HEK293 (cell line): Measurements from ENCODE around the gene HGS.

Experiments
- CTCF ChIA-PET: fragments of 350-600 bp; formaldehyde crosslinking; extraction: SDS; loops from one replicate; lab custom pipeline; 2021; ENCODE audit warnings: antibody characterized with exemption; lab: Yijun Ruan, JAX
- POLR2A ChIA-PET: fragments of 300-600 bp; formaldehyde crosslinking; extraction: SDS; loops from one replicate; lab custom pipeline; 2020; ENCODE audit warnings: antibody characterized with exemption, inconsistent platforms; lab: Yijun Ruan, JAX
- H3K27ac ChIP-seq: fragments of 200-500 bp; sonication (Bioruptor generic); 2 replicates; pipeline ENCODE4 v1.5.1; 2014; ENCODE audit warnings: low read depth, low read length, control low read depth, inconsistent platforms; ENCODE audit errors: extremely low read depth
- H3K36me3 ChIP-seq, 2 experiments: fragments of 200-500 bp in 1 of 2; sonication (Bioruptor generic) in 1 of 2; 1 replicate in 1 of 2; 2 replicates in 1 of 2; pipeline ENCODE4 v1.5.1; 2014 to 2017; ENCODE audit warnings: inconsistent platforms in 2 of 2, low read length in 2 of 2; ENCODE audit not compliant: control insufficient read depth in 2 of 2, insufficient read depth in 1 of 2
- H3K4me1 ChIP-seq: fragments of 200-500 bp; sonication (Bioruptor generic); 2 replicates; pipeline ENCODE4 v1.5.1; 2014; ENCODE audit warnings: mild to moderate bottlenecking, low read length, inconsistent platforms; ENCODE audit not compliant: control insufficient read depth, insufficient read depth
- H3K4me3 ChIP-seq: 2 replicates; pipeline ENCODE4 v1.5.1; 2011; ENCODE audit warnings: low read depth, mild to moderate bottlenecking, control low read depth, low read length, moderate library complexity
- H3K9me3 ChIP-seq: fragments of 200-500 bp; sonication (Bioruptor generic); 2 replicates; pipeline ENCODE4 v1.5.1; 2014; ENCODE audit warnings: low read depth, low read length, inconsistent platforms; ENCODE audit not compliant: control insufficient read depth, insufficient read depth
- KLF10 ChIP-seq: fragments of 450-650 bp; IDR thresholded peaks from 2 replicates; pipeline ENCODE4 v1.5.1; 2018; ENCODE audit warnings: missing biosample characterization, mild to moderate bottlenecking, missing genetic modification characterization
- MZF1 ChIP-seq: fragments of 450-650 bp; formaldehyde crosslinking; IDR thresholded peaks from 2 replicates; pipeline ENCODE4 v1.5.1; 2017; ENCODE audit warnings: missing biosample characterization, missing genetic modification characterization, borderline replicate concordance
- OVOL3 ChIP-seq: fragments of 450-650 bp; formaldehyde crosslinking; IDR thresholded peaks from 2 replicates; pipeline ENCODE4 v1.5.1; 2016; ENCODE audit warnings: missing biosample characterization, missing genetic modification characterization
- SP2 ChIP-seq: fragments of 450-650 bp; formaldehyde crosslinking; IDR thresholded peaks from 2 replicates; pipeline ENCODE4 v1.5.1; 2016; ENCODE audit warnings: missing biosample characterization, missing genetic modification characterization
- SP3 ChIP-seq: fragments of 450-650 bp; formaldehyde crosslinking; IDR thresholded peaks from 2 replicates; pipeline ENCODE4 v1.5.1; 2016; ENCODE audit warnings: missing biosample characterization, missing genetic modification characterization
- SP7 ChIP-seq: fragments of 450-650 bp; formaldehyde crosslinking; IDR thresholded peaks from 2 replicates; pipeline ENCODE4 v1.5.1; 2016; ENCODE audit warnings: missing biosample characterization, missing genetic modification characterization
- WT1 ChIP-seq: fragments of 450-650 bp; formaldehyde crosslinking; IDR thresholded peaks from 2 replicates; pipeline ENCODE4 v1.5.1; 2016; ENCODE audit warnings: missing biosample characterization, missing genetic modification characterization
- ZBTB8A ChIP-seq: fragments of 450-650 bp; formaldehyde crosslinking; IDR thresholded peaks from 2 replicates; pipeline ENCODE4 v1.5.1; 2016; ENCODE audit warnings: missing biosample characterization, missing genetic modification characterization
- ZFP3 ChIP-seq: fragments of 450-650 bp; formaldehyde crosslinking; IDR thresholded peaks from 2 replicates; pipeline ENCODE4 v1.5.1; 2016; ENCODE audit warnings: low read depth, missing biosample characterization, missing genetic modification characterization
- ZNF138 ChIP-seq: fragments of 450-650 bp; formaldehyde crosslinking; IDR thresholded peaks from 2 replicates; pipeline ENCODE4 v1.5.1; 2016; ENCODE audit warnings: missing biosample characterization, missing genetic modification characterization, borderline replicate concordance
- ZNF146 ChIP-seq: fragments of 450-650 bp; formaldehyde crosslinking; IDR thresholded peaks from 2 replicates; pipeline ENCODE4 v1.5.1; 2016; ENCODE audit warnings: missing biosample characterization, missing genetic modification characterization
- ZNF175 ChIP-seq: fragments of 450-650 bp; formaldehyde crosslinking; IDR thresholded peaks from 2 replicates; pipeline ENCODE4 v1.5.1; 2016; ENCODE audit warnings: missing biosample characterization, missing genetic modification characterization
- ZNF2 ChIP-seq: fragments of 450-650 bp; formaldehyde crosslinking; IDR thresholded peaks from 2 replicates; pipeline ENCODE4 v1.5.1; 2016; ENCODE audit warnings: missing biosample characterization, missing genetic modification characterization
- ZNF248 ChIP-seq: fragments of 450-650 bp; formaldehyde crosslinking; IDR thresholded peaks from 2 replicates; pipeline ENCODE4 v1.5.1; 2017; ENCODE audit warnings: missing biosample characterization, missing genetic modification characterization
- ZNF266 ChIP-seq: fragments of 450-650 bp; formaldehyde crosslinking; IDR thresholded peaks from 2 replicates; pipeline ENCODE4 v1.5.1; 2016; ENCODE audit warnings: missing biosample characterization, missing genetic modification characterization, low read depth
- ZNF292 ChIP-seq: fragments of 450-650 bp; formaldehyde crosslinking; IDR thresholded peaks from 2 replicates; pipeline ENCODE4 v1.5.1; 2016; ENCODE audit warnings: low read depth, missing biosample characterization, missing genetic modification characterization, borderline replicate concordance
- ZNF354C ChIP-seq: fragments of 450-650 bp; formaldehyde crosslinking; IDR thresholded peaks from 2 replicates; pipeline ENCODE4 v1.5.1; 2016; ENCODE audit warnings: missing biosample characterization, missing genetic modification characterization, low read depth, borderline replicate concordance
- ZNF37A ChIP-seq: fragments of 450-650 bp; IDR thresholded peaks from 2 replicates; pipeline ENCODE4 v1.5.1; 2018; ENCODE audit warnings: missing biosample characterization, missing genetic modification characterization
- ZNF561 ChIP-seq: fragments of 450-650 bp; IDR thresholded peaks from 2 replicates; pipeline ENCODE4 v1.5.1; 2018; ENCODE audit warnings: missing biosample characterization, missing genetic modification characterization, borderline replicate concordance
- ZNF600 ChIP-seq: fragments of 450-650 bp; formaldehyde crosslinking; IDR thresholded peaks from 2 replicates; pipeline ENCODE4 v1.5.1; 2016; ENCODE audit warnings: missing biosample characterization, missing genetic modification characterization
- ZNF621 ChIP-seq: fragments of 450-650 bp; formaldehyde crosslinking; IDR thresholded peaks from 2 replicates; pipeline ENCODE4 v1.5.1; 2017; ENCODE audit warnings: missing biosample characterization, missing genetic modification characterization
- ZNF626 ChIP-seq: fragments of 450-650 bp; sonication (Bioruptor Pico); formaldehyde crosslinking; IDR thresholded peaks from 2 replicates; pipeline ENCODE4 v1.5.1; 2018; ENCODE audit warnings: missing biosample characterization, missing genetic modification characterization, inconsistent platforms
- ZNF776 ChIP-seq: fragments of 450-650 bp; formaldehyde crosslinking; IDR thresholded peaks from 2 replicates; pipeline ENCODE4 v1.5.0; 2017; ENCODE audit warnings: missing biosample characterization, missing genetic modification characterization, borderline replicate concordance
- ZSCAN23 ChIP-seq: fragments of 450-650 bp; formaldehyde crosslinking; IDR thresholded peaks from 2 replicates; pipeline ENCODE4 v1.5.1; 2016; ENCODE audit warnings: missing biosample characterization, missing genetic modification characterization
- TF ChIP-seq, protein P1 (sequence below): fragments of 450-650 bp; formaldehyde crosslinking; IDR thresholded peaks from 2 replicates; pipeline ENCODE4 v1.5.1; 2016; ENCODE audit warnings: missing biosample characterization, missing genetic modification characterization
- TF ChIP-seq, protein P2 (sequence below): fragments of 450-650 bp; formaldehyde crosslinking; IDR thresholded peaks from 2 replicates; pipeline ENCODE4 v1.5.1; 2016; ENCODE audit warnings: missing biosample characterization, missing genetic modification characterization
- TF ChIP-seq, protein P3 (sequence below): fragments of 450-650 bp; formaldehyde crosslinking; IDR thresholded peaks from 2 replicates; pipeline ENCODE4 v1.5.1; 2016; ENCODE audit warnings: missing biosample characterization, missing genetic modification characterization
- TF ChIP-seq, protein P4 (sequence below): fragments of 450-650 bp; formaldehyde crosslinking; IDR thresholded peaks from 2 replicates; pipeline ENCODE4 v1.5.1; 2016; ENCODE audit warnings: missing biosample characterization, missing genetic modification characterization
- TF ChIP-seq, protein P5 (sequence below): fragments of 450-650 bp; formaldehyde crosslinking; optimal IDR thresholded peaks from 2 replicates; pipeline ENCODE3; 2016; ENCODE audit warnings: missing biosample characterization, mild to moderate bottlenecking, missing genetic modification characterization

The HGS gene

DNA sequence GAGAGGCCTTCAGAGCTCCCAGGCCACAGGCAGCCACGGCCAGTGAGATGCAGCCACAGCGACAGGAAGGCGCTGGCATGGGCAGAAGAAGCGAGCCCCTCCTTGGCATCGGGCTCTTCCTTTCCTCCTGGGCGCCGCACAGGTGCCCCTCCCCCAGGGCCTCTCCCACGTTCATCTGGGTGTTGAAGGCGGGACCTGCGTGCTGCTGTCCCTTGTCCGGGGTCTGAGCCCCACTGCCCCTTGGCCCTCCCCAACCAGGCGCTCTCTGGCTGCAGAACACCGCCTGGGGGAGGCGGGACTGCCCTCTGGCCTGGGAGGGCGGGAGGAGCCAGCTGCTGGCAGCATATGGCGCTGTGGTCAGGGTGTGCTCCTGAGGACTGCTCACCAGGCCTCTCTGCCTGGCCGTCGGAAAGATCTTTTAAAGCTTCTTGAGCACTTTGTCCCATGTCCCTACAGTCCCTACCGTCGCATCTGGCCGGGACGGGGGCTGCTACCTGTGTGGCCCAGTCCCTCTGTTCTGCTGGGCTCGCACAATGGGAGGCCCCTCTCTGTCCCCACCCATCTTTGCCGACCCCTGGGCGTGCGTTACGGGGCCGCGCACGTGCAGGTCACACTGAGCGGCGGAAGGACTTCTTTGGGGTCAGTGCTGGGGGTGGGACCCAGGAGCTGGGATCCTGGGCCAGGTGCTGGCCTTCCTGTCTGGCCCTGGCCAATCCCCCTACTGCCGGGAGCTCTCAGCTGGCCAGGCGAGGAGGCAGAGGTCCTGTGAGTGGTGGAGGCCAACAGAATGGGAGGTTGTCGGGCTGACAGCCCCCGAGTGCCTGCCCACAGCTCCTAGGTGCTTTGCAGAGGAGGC is 30.0 kb downstream of the HGS start:
- Histone ChIP-seq H3K4me1 (peaks cover 9% of the 10 kb centered on the region; the same call in 1 of the 2 replicates), H3K4me3 (peak overlapping the region; percentile 73), H3K36me3 (peaks cover 9 to 55% of the 10 kb centered on the region in 2 experiments; a peak in 2 of 3 replicates), H3K9me3 (no peaks in the 10 kb centered on the region), H3K27ac (peak overlapping the region; percentile 87)
- ChIA-PET CTCF (interaction anchor here (0.7 to 2.6 kb wide), 5 partner anchors 12 to 385 kb away, joined by 3 to 13 read pairs (median 5); partner anchors contain the start of gene FASN), POLR2A (interaction anchor here (0.6 to 6.4 kb wide), 7 partner anchors 9 to 316 kb away, joined by 3 to 55 read pairs (median 4); partner anchors contain the start of genes ARL16, HGS and MRPL12)
- TF ChIP-seq ZNF561 (tag by site-specific recombination) = no peak
- TF ChIP-seq ZNF175 (tag by site-specific recombination) = no peak
- TF ChIP-seq ZNF354C (tag by site-specific recombination) = no peak
- no peak for TF ChIP-seq ZNF266 (tag by site-specific recombination)
- TF ChIP-seq ZNF292 = no peak
- TF ChIP-seq ZNF2 = no peak
- peak; percentile 51 for TF ChIP-seq SP3 (tag by site-specific recombination)
- TF ChIP-seq ZNF37A = no peak
- no peak for TF ChIP-seq ZNF626 (tag by site-specific recombination)
- TF ChIP-seq ZNF600 (tag by site-specific recombination) = 0 out of 2 replicates have a peak, but pooled peaks have one; percentile 15
- 0 out of 2 replicates have a peak, but pooled peaks have one; percentile 14 for TF ChIP-seq ZBTB8A (tag by site-specific recombination)
- TF ChIP-seq, protein P1, sequence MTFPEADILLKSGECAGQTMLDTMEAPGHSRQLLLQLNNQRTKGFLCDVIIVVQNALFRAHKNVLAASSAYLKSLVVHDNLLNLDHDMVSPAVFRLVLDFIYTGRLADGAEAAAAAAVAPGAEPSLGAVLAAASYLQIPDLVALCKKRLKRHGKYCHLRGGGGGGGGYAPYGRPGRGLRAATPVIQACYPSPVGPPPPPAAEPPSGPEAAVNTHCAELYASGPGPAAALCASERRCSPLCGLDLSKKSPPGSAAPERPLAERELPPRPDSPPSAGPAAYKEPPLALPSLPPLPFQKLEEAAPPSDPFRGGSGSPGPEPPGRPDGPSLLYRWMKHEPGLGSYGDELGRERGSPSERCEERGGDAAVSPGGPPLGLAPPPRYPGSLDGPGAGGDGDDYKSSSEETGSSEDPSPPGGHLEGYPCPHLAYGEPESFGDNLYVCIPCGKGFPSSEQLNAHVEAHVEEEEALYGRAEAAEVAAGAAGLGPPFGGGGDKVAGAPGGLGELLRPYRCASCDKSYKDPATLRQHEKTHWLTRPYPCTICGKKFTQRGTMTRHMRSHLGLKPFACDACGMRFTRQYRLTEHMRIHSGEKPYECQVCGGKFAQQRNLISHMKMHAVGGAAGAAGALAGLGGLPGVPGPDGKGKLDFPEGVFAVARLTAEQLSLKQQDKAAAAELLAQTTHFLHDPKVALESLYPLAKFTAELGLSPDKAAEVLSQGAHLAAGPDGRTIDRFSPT (tag by site-specific recombination) = peak; percentile 48
- no peak for TF ChIP-seq KLF10
- no peak for TF ChIP-seq ZNF776 (tag by site-specific recombination)
- TF ChIP-seq, protein P2, sequence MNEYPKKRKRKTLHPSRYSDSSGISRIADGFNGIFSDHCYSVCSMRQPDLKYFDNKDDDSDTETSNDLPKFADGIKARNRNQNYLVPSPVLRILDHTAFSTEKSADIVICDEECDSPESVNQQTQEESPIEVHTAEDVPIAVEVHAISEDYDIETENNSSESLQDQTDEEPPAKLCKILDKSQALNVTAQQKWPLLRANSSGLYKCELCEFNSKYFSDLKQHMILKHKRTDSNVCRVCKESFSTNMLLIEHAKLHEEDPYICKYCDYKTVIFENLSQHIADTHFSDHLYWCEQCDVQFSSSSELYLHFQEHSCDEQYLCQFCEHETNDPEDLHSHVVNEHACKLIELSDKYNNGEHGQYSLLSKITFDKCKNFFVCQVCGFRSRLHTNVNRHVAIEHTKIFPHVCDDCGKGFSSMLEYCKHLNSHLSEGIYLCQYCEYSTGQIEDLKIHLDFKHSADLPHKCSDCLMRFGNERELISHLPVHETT (tag by site-specific recombination) = no peak
- no peak for TF ChIP-seq ZNF138 (tag by site-specific recombination)
- TF ChIP-seq OVOL3 (tag by site-specific recombination) = no peak
- TF ChIP-seq, protein P3, sequence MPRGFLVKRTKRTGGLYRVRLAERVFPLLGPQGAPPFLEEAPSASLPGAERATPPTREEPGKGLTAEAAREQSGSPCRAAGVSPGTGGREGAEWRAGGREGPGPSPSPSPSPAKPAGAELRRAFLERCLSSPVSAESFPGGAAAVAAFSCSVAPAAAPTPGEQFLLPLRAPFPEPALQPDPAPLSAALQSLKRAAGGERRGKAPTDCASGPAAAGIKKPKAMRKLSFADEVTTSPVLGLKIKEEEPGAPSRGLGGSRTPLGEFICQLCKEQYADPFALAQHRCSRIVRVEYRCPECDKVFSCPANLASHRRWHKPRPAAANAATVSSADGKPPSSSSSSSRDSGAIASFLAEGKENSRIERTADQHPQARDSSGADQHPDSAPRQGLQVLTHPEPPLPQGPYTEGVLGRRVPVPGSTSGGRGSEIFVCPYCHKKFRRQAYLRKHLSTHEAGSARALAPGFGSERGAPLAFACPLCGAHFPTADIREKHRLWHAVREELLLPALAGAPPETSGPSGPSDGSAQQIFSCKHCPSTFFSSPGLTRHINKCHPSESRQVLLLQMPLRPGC (tag by site-specific recombination) = no peak
- TF ChIP-seq ZFP3 (tag by site-specific recombination) = no peak
- no peak for TF ChIP-seq ZNF248 (tag by site-specific recombination)
- 0 out of 2 replicates have a peak, but pooled peaks have one; percentile 18 for TF ChIP-seq SP7 (tag by site-specific recombination)
- TF ChIP-seq ZSCAN23 (tag by site-specific recombination) = no peak
- TF ChIP-seq, protein P4, sequence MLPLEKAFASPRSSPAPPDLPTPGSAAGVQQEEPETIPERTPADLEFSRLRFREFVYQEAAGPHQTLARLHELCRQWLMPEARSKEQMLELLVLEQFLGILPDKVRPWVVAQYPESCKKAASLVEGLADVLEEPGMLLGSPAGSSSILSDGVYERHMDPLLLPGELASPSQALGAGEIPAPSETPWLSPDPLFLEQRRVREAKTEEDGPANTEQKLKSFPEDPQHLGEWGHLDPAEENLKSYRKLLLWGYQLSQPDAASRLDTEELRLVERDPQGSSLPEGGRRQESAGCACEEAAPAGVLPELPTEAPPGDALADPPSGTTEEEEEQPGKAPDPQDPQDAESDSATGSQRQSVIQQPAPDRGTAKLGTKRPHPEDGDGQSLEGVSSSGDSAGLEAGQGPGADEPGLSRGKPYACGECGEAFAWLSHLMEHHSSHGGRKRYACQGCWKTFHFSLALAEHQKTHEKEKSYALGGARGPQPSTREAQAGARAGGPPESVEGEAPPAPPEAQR (tag by site-specific recombination) = no peak
- no peak for TF ChIP-seq ZNF621 (tag by site-specific recombination)
- no peak for TF ChIP-seq MZF1 (tag by site-specific recombination)
- TF ChIP-seq, protein P5, sequence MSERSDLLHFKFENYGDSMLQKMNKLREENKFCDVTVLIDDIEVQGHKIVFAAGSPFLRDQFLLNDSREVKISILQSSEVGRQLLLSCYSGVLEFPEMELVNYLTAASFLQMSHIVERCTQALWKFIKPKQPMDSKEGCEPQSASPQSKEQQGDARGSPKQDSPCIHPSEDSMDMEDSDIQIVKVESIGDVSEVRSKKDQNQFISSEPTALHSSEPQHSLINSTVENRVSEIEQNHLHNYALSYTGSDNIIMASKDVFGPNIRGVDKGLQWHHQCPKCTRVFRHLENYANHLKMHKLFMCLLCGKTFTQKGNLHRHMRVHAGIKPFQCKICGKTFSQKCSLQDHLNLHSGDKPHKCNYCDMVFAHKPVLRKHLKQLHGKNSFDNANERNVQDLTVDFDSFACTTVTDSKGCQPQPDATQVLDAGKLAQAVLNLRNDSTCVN (tag by site-specific recombination) = no peak
- TF ChIP-seq SP2 (tag by site-specific recombination) = peak; percentile 72
- no peak for TF ChIP-seq WT1 (tag by site-specific recombination)
- TF ChIP-seq ZNF146 (tag by site-specific recombination) = no peak
